Suprapubic skin (tissue), 4 donors: ENCODE data around the gene XYLT2. TPM values are rescaled to one million over a fixed set of nuclear protein-coding genes. Genes with fewer than 3 reads are reported as not detected.

Experiments
- DNase-seq, 2 donors: peaks; one replicate each; pipeline ENCODE4 v3.0.0-alpha.2; 2019; ENCODE audit warnings: low spot score in 2 of 2
- H3K27ac ChIP-seq: fragments of 200-600 bp; sonication (generic); one replicate; pipeline ENCODE4 v1.5.1; 2019
- H3K27me3 ChIP-seq: fragments of 200-600 bp; sonication (generic); one replicate; pipeline ENCODE4 v1.5.1; 2019
- H3K36me3 ChIP-seq: fragments of 200-600 bp; sonication (generic); one replicate; pipeline ENCODE4 v1.5.1; 2019
- H3K4me1 ChIP-seq: fragments of 200-600 bp; sonication (generic); one replicate; pipeline ENCODE4 v1.5.1; 2019
- H3K4me3 ChIP-seq: fragments of 200-600 bp; sonication (generic); one replicate; pipeline ENCODE4 v1.5.1; 2019; ENCODE audit warnings: mild to moderate bottlenecking
- H3K9me3 ChIP-seq: fragments of 200-600 bp; sonication (generic); one replicate; pipeline ENCODE4 v1.5.1; 2019
- EP300 ChIP-seq: sonication (generic); formaldehyde crosslinking; IDR thresholded peaks from one replicate; pipeline ENCODE4 v1.6.1; 2017; ENCODE audit warnings: antibody characterized with exemption
- POLR2A ChIP-seq, 2 donors: fragments of 450-650 bp; IDR thresholded peaks; one replicate each; pipeline ENCODE4 v1.6.1; 2017; ENCODE audit warnings: antibody characterized with exemption in 2 of 2, mild to moderate bottlenecking in 2 of 2, moderate library complexity in 2 of 2
- POLR2AphosphoS5 ChIP-seq, 3 donors: sonication (generic); formaldehyde crosslinking; IDR thresholded peaks; one replicate each; pipeline ENCODE4 v1.6.1; 2017; ENCODE audit warnings: antibody characterized with exemption in 3 of 3
- WGBS: methylation state at CpG from one replicate; pipeline ENCODE4 v1.1.5; 2018; 5-methylcytosine and 5-hydroxymethylcytosine counted together
- total RNA-seq, 4 donors: library from RNA; depleted of rRNA; stranded (reverse); fragments of >200 nt; gene quantifications; one replicate each; pipeline ENCODE4 v1.1.0, GENCODE V29; 2016
- TF ChIP-seq, protein P1 (sequence below), 2 donors: fragments of 200-600 bp in 1 of 2; fragments of 450-650 bp in 1 of 2; sonication (generic) in 1 of 2; IDR thresholded peaks; one replicate each; pipeline ENCODE4 v1.5.1; 2016 to 2019; ENCODE audit warnings: antibody characterized with exemption in 2 of 2, mild to moderate bottlenecking in 1 of 2, moderate library complexity in 1 of 2

The XYLT2 gene
- total RNA-seq, 4 donors from 2014 or later = 36.9 to 61.3 (median 45.5) TPM

DNA sequence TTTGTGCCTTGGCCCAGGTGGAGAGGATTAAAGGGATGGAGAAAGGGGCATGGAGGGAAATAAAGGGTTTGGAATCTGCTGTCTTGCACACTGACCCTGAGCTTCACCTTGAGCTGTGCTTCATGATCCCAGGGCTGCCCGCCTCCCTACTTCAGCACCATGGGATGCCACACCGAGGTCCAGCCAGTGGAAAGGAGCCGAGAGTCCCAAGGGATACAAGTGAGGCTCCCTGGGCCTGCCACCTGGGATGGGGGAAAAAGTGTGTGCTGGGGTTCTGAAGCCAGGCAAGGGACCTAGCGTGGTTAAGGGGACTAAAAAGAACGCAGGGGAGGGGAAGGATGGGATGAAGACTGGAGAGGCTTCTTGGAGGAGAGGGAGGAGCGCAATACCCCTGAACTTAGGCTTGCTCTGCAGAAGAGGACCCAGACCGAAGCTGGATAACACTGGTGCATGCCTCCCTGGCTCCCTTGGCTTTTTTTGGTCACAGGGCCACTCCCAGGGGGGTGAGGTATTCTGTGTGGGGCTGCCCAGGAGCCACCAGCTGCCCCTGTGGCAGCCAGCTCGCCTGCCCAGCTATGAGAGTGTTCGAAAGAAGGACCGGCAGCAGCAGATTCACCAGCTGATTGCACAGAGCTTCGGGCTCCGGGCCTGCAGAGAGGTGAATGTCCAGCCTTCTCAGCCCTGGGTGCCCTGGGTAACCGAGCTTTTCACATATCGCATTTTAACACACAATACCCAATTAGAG lies 19.9 kb downstream of the XYLT2 start:
- TF ChIP-seq, protein P1, sequence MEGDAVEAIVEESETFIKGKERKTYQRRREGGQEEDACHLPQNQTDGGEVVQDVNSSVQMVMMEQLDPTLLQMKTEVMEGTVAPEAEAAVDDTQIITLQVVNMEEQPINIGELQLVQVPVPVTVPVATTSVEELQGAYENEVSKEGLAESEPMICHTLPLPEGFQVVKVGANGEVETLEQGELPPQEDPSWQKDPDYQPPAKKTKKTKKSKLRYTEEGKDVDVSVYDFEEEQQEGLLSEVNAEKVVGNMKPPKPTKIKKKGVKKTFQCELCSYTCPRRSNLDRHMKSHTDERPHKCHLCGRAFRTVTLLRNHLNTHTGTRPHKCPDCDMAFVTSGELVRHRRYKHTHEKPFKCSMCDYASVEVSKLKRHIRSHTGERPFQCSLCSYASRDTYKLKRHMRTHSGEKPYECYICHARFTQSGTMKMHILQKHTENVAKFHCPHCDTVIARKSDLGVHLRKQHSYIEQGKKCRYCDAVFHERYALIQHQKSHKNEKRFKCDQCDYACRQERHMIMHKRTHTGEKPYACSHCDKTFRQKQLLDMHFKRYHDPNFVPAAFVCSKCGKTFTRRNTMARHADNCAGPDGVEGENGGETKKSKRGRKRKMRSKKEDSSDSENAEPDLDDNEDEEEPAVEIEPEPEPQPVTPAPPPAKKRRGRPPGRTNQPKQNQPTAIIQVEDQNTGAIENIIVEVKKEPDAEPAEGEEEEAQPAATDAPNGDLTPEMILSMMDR (IDR thresholded peaks at IDR 0.05) = no peak
- no peak for TF ChIP-seq POLR2AphosphoS5 (IDR thresholded peaks at IDR 0.05)
- TF ChIP-seq EP300 = no peak
- TF ChIP-seq POLR2A (IDR thresholded peaks at IDR 0.05) = no peak
- Histone ChIP-seq H3K27ac (no peak overlapping the region), H3K4me1 (peaks cover 6% of the 10 kb centered on the region), H3K36me3 (peaks cover 58% of the 10 kb centered on the region), H3K9me3 (no peaks in the 10 kb centered on the region), H3K27me3 (no peaks in the 10 kb centered on the region), H3K4me3 (no peak overlapping the region)
- 82% methylated on average over 9 of the region's 14 CpGs for WGBS
- no peak for DNase-seq

DNA sequence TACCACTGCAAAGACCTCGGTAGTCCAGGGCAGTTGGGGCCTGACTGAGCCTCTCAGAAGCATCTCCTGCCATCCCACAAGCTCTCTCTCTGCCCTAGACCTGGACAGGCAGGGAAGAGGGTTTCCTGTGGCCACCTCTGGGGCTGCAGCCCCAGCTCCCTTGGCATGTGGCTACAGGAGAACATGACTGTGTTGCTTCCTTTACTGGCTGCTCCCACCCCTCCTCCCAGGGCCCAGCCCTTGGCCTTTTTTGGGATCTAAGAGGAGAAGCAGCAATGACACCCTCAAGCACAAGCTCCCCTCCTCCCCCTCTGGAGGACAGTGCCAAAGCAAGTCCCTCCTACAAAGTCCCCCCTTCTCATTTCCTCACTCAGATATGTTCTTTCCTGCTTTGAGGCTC lies 21.5 kb downstream of the XYLT2 start:
- H3K4me1 ChIP-seq = peaks cover 19% of the 10 kb centered on the region
- H3K4me3 ChIP-seq = no peak overlapping the region
- H3K27ac ChIP-seq = no peak overlapping the region
- TF ChIP-seq POLR2A (IDR thresholded peaks at IDR 0.05) (no peak), POLR2AphosphoS5 (IDR thresholded peaks at IDR 0.05) (no peak), EP300 (no peak)
- TF ChIP-seq, protein P1 (IDR thresholded peaks at IDR 0.05) = no peak
- 91% methylated on average over 1 of the region's 1 CpG for WGBS
- no peak for DNase-seq
- no peaks in the 10 kb centered on the region for H3K27me3 ChIP-seq
- peaks cover 58% of the 10 kb centered on the region for H3K36me3 ChIP-seq
- no peaks in the 10 kb centered on the region for H3K9me3 ChIP-seq

GRCh38 chr17:50370052-50370451 lies 24.1 kb downstream of the XYLT2 start:
- H3K27ac ChIP-seq = no peak overlapping the region
- no peaks in the 10 kb centered on the region for H3K9me3 ChIP-seq
- TF ChIP-seq POLR2AphosphoS5 (IDR thresholded peaks at IDR 0.05) (no peak), POLR2A (IDR thresholded peaks at IDR 0.05) (no peak), EP300 (no peak)
- TF ChIP-seq, protein P1 (IDR thresholded peaks at IDR 0.05) = no peak
- no peak for DNase-seq
- no peak overlapping the region for H3K4me3 ChIP-seq
- H3K4me1 ChIP-seq = peaks cover 23% of the 10 kb centered on the region
- 90% methylated on average over 5 of the region's 5 CpGs for WGBS
- H3K36me3 ChIP-seq = peaks cover 57% of the 10 kb centered on the region
- no peaks in the 10 kb centered on the region for H3K27me3 ChIP-seq

DNA sequence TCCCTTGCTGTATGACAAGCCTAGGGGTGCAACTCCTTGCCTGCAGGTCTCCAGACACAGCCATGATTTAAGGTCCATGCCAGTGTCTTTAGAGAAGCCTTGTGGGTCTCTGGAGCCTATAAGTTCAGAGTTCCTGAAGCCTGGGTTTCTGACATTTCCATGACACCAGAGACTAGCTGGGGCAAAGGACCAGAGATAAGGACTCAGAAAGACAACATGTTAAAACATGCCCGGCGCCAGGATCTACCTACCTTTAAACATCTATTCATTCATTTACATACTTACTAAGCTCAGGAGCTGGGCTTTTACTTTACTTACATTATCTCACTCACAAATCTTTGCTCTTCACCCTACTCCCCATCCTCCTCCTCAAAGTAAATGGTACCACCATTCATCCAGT lies 25.6 kb downstream of the XYLT2 start:
- no peaks in the 10 kb centered on the region for H3K27me3 ChIP-seq
- H3K36me3 ChIP-seq = peaks cover 42% of the 10 kb centered on the region
- H3K4me1 ChIP-seq = peaks cover 23% of the 10 kb centered on the region
- H3K27ac ChIP-seq = no peak overlapping the region
- no peak for TF ChIP-seq POLR2A (IDR thresholded peaks at IDR 0.05)
- no peak for TF ChIP-seq POLR2AphosphoS5 (IDR thresholded peaks at IDR 0.05)
- TF ChIP-seq, protein P1 (IDR thresholded peaks at IDR 0.05) = no peak
- no peak for TF ChIP-seq EP300
- H3K9me3 ChIP-seq = no peaks in the 10 kb centered on the region
- WGBS = 69% methylated on average over 2 of the region's 2 CpGs
- DNase-seq = no peak
- peak overlapping the region; percentile 72 for H3K4me3 ChIP-seq

- peak overlapping the region; percentile 72 for H3K4me3 ChIP-seq
- 22% methylated on average over 14 of the region's 14 CpGs for WGBS
- no peaks in the 10 kb centered on the region for H3K27me3 ChIP-seq
- H3K4me1 ChIP-seq = peaks cover 23% of the 10 kb centered on the region
- H3K36me3 ChIP-seq = peaks cover 34% of the 10 kb centered on the region
- H3K9me3 ChIP-seq = no peaks in the 10 kb centered on the region
- DNase-seq = no peak
- TF ChIP-seq POLR2AphosphoS5 (IDR thresholded peaks at IDR 0.05) = no peak
- TF ChIP-seq EP300 = no peak
- H3K27ac ChIP-seq = peak overlapping the region; percentile 95
Measured at GRCh38 chr17:50372222-50372757, 26.4 kb downstream of the XYLT2 start.
